NCI-H2227 treated with DMSO at 0.1 percent for 48 hours (cell line): ENCODE data around the gene NKX3-2.
A peak's percentile ranks its signal among the peaks of the same experiment; 100 is the strongest.
"Not testable (repeated sequence)": the region's sequence is repeated elsewhere in the genome, so short reads cannot be mapped to it uniquely, and the experiment has no call there.

Experiments used
- DNase-seq: peaks from one replicate; lab custom pipeline; 2025; lab: John Stamatoyannopoulos, UW

NKX3-2 gene

DNA sequence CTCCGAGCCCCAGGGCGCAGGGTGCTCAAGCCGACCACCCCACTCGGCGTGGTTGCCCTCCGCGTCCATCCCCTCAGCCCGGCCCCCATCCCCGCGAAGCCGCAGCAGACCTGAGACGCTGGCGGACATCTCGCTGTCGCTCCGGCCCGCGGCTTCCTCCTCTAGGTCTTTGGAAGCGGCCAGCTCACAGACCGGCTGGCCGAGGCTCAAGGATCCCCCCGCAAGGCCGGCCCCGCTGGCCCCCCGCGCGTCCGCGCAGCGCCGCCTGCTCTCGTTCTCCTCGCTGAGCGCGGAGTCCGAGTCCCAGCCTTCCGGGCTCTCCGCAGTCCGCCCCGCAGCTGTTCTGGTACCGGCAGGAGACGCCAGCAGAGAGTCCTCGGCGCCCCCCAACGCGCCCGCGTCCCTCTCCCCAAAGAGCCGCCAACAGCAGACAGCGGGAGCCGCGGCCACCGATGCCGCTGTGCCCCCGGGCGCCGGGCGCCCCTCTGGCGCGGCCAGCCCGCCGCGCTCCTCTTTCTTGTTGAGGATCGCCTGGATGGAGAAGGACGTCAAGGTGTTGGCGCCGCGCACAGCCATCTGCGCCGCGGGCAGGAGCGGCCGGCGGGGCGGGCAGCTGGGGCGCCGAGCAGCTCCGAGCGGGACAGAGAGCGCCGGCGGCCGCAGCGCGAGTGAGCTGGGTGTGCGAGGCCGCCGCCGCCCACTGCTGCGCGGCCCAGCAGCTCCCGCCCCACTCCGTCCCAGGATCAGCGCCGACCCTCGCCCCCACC lies at the start of gene NKX3-2:
NKX3-2 (minus strand) TSS at position 670 of the 767 bp plus-strand sequence; CDS start at position 576, 94 bp downstream.
- no peak for DNase-seq

DNA sequence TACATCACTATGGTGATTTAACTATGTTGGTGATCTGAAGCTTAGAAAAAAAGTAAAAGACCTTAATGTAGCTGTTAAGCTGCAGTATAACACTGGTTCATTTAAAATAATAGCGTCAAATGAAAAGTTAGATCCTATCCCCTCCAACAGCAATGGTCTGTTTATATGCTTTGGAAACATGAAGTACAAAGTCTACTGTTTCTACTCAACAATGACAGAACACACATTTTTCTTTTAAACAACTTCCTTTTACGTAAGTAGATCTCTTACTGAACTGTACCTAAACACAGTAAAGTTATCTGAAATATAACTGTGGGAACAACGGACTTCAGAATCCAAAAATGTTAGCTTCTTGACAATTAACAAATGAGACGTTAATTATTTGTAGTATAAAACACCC lies 47.9 kb upstream of the NKX3-2 start:
- no peak for DNase-seq

DNA sequence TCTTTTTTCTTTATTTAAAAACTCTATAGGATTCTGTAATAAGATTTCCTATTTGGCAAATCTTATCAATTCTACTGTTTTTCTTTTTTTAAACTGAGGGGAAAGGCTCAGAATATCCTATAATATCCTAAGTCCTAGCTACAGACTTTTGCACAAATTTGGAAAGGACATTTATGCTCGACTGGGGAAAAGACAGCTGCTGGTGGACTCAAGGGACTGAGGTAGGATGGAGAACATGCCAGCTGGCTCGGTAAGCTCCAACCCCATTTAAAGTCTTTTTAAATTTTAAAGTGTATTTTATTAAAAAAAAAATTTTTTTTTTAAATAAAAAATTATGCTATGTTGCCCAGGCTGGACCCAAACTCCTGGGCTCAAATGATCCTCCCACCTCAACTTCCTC lies 46.5 kb upstream of the NKX3-2 start:
- DNase-seq, result no peak

DNA sequence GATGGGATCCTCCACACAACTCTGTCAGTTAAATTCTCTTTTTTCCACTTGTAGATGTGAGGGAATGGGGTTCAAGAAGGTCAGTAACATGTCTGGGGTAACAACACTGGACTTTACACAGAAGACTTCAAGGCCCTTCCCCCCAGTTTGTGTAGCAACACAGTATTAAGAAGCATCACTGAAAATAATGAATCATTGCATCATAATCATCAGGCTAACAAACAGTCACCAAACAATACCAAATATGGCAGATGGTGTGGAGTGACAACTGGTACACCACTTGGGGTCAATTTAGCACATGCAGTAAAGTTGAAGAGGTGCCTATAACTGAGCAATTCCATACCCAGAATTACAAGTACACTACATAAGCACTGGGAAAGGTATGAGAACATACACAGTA lies 44.6 kb upstream of the NKX3-2 start:
- DNase-seq, result no peak

DNA sequence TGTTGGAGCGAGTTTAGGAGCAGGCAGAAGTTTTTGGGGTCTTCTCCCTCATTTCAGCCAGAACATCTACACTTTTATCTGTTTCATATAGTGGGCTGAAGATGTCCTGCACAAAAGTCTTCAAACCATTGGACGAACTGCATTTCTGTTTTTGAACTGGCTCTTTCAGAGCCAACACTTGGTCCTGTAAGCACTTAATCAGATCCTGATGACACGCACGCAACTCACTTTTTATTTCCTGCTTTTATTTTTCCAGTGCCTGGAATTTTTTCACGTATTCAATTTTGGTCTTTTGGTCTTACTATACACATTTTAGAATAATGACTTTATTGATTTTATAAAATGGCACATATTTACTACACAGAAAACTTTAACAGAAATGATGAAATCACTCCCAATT lies 40.2 kb upstream of the NKX3-2 start:
- no peak for DNase-seq

DNA sequence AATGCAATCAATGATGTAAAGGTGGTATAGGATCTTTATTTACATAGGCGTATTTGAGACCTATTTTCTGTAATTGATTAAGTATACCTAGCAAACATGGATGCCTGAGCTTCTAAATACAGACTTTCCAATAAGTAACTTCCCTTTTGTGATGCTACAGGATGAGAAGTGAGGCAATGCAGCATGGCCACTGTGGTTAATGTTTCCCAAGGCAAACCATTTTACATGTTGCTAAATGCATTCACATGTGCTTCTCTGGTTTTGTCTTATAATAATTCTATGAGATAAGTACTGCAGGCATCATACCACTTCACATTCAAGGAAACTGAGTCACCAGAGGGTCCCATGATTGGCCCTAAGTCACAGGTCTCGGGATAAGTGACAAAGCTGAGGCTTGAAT lies 35.7 kb upstream of the NKX3-2 start:
- no peak for DNase-seq

DNA sequence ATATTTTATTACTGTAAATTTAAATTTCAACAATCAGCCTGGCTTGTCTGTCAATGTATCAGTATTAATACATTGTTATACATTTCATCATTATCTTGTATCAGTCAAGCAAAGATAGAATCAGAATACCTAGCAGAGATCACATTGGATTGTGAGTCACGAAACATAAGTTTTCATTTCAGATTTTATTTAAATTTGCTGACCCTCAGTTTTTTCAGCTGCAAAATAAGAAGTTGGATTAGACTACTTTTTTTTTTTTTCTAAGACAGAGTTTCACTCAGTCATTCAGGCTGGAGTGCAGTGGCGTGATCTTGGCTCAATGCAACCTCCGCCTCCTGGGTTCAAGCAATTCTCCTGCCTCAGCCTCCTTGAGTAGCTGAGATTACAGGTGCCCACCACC lies 33.4 kb upstream of the NKX3-2 start:
- no peak for DNase-seq

DNA sequence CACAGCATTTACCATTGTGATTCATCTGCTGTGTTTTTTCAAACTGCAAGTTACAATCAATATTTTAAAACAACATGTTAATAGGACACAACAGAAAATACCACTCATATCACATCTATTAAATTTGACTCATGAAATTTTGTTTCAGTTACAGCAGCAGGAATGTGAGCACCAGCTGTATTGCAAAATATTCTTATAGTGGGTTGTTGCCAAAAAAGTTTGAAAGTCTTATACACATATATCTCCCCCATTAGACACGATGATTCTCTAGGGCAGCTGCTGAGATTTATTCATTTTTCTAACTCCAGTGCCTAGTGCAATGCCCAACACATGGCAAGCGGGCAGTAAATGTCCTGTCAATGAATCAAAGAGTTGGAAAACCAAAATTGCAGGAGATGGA lies 26.6 kb upstream of the NKX3-2 start:
- no peak for DNase-seq

DNA sequence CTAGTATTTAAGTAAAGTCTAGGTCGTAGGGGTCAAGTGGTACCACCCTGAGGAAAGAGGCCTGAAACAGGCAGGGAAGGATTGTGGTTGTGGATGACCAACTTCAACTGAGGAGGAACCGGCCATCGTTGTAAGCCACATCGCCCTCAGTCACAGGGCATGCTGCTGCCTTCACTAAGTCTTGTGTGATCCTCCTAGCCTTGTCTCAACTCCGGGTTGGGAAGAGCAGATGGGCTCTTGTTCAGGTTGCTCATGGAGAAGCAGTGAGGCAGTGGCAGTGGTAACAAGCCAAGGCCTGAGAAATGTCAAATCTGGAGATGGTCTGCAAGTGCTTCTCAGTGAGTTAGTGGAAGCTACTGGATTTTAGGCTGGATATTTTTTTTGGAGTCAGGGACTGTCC lies 22.8 kb upstream of the NKX3-2 start:
- DNase-seq, result no peak

DNA sequence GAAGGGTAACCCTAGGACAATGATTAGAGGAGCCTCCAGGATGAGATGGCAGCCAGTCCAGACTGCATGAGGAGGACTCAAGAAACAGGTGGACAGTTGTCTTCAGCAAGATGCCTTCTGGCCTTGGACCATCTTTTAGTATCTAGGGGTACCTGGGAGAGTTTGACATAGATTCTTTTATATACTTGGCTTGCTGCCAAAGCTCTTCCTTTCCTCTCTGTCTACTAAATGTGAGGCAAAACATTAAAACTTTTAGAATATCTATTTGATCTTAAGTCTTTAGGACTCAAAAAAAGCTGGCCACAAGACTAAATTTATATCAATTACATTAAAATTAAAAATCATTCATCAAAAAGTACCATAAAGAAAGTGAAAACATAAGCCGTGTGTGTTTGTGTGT lies 18.6 kb upstream of the NKX3-2 start:
- DNase-seq, result no peak

DNA sequence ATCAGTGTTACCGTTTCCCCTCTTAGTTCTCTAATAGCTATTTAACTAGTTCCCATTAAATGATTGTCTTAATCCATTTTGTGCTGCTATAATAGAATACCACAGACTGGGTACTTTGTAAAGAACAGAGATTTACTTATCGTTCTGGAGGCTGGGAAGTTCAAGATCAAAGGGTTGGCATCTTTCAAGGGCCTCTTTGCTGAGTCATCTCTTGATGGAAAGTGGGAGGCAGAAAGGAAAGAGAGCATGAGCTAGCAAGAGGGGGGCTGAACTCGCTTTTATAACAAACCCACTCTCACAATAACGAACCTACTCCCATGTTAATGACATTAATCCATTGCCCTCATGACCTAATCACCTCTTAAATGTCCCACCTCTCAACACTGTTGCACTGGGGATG lies 17.4 kb upstream of the NKX3-2 start:
- no peak for DNase-seq

DNA sequence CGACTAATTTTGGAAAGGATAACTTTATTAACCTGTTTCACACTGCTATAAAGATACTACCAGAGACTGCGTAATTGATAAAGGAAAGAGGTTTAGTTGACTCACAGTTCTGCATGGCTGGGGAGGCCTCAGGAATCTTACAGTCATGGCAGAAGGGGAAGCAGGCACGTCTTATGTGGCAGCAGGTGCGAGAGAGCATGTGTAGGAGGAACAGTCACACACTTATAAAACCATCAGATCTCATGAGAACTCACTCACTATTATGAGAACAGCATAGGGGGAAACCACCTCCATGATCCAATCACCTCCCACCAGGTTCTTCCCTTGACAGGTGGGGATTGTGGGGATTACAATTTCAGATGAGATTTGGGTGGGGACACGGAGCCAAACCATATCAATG lies 15.8 kb upstream of the NKX3-2 start:
- DNase-seq, result not testable (repeated sequence)

DNA sequence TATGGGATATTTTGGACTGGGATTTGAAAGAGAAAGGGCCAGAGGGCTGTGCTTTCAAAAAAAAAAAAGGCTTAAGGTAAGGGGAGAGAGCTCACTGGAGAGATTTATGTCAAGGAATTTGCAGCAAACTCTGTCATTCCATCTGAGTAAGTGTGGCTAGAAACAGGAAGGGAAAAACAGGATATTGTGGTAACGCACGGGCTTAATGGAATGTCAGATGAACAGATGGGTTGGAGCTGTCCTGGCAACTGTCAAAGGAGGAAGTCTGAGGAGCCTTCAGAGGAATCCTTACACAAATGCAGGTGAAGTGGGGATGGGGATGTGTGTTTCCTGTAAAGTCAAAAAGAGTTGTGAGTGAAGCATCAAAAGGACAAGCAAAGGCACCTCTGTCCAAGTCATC lies 15.1 kb upstream of the NKX3-2 start:
- DNase-seq, result no peak

DNA sequence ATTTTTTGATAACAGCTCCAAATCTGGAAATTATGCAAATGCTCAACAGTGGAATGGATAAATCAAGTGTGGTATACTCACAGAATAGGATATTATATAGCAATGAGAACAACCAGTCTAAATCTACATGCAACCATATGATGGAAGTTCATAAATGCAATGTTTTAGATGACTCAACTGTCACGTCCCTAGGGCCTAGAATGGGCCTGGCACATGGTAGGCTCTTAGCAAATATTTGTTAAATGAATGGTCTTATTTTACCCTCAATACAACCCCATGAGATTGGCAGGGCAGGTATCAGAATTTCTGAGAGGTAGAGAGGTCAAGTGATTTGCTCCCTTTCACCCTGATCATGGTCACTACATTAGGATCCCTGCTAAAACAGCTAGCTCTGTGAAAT lies 14.6 kb upstream of the NKX3-2 start:
- DNase-seq, result no peak

DNA sequence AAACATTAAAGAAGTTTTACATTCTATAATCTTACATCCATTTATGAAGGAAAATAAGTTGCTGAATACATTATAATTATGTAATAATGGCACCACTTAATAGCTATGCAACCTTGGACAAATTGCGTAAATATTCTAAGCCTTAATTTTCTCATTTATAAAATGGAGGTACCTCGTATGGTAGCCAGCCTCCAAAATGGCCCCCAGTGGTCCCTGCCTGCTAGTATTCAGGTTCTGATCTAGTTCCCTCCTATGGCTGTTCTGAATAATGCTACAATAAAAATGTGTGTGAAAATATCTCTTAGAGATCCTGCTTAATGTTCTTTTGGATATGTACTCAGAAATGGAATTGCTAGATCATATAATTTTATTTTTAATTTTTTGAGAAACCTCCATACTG lies 11.0 kb upstream of the NKX3-2 start:
- no peak for DNase-seq

DNA sequence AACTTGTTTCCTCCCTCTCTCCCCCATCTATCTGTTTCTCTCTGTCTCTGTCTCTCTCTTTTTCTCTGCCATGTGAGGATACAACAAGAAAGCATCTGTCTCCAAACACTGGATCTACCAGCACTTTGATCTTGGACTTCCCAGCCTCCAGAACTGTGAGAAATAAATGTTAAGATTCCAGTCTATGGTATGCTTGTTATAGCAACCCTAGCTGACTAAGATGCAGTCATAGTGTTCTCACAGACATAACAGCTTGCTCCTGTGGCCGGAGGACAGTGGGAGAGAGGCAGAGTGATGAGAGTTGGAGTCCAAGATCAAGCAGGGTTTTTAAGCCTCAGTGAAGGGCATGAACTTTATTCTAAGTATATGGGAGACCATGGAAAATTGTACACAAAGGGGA lies 8.8 kb upstream of the NKX3-2 start:
- no peak for DNase-seq

DNA sequence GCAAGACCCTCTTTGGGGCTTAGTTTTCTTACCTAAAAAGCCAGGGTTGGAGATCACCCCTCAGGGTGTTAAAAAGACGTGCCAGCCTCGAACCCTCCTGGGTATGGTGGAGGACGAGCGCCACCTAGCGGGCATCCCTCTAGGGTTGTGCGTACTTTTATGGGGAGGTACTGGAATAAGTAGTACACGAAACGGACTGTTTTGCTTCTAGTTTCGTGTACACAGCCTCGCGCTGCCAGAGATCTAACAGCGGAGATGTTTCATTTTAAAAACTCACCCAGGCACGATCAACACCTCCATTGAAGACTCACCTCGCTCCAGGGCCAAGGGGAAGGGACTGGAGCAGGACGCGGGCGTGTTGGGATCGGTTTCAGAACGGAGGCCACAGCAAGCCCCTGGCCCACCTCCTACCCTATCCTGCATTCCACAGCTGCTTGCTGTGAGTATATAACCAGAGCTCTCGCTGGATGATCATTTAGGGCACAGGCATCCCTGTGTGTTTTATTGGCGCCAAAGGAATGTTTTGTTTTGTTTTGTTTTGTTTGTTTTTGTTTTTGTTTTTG lies 4.8 kb upstream of the NKX3-2 start:
- peak; percentile 30 for DNase-seq

DNA sequence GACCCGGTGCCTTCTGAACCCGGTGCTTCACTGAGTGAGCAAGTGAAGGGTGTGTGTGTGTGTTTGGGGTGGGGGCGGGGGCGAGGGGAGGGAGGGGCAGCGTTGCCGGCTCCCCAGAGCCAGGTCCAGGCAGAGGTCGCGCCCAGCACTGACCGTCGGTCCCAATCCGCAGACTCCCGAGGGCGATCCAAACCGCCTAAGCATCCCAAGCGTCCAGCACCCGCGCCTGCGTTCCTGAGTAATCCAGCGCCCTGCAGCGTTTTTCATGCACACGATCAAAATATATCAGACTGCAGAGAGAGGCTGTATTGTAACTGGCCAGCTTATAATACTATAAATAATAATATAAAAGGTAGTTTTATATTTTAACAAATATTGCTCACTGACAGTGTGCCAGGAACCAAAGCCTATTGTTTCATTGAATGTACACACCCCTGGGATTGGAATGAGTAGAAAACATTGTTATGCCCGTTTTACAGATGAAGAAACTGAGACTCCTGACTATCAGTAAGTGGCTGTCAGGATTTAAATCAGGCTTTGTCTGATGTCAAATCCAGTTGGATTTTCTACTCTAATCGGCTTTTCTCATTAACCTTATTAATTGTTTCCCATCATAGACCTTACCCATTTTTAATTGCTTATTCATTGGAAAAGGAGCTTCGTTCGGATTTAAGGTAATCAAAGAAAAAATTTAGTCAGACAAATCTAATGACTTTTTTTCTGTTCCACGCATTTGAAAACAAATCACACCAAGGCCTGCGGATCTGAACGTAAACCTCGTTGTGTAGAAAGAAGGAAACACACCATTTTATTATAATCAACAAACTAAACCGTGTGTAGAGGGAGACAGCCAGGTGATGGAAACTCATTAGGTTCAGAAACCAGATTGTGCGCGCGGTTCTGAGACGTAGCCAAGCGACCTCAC lies 4.0 kb upstream of the NKX3-2 start:
- DNase-seq, result no peak

DNA sequence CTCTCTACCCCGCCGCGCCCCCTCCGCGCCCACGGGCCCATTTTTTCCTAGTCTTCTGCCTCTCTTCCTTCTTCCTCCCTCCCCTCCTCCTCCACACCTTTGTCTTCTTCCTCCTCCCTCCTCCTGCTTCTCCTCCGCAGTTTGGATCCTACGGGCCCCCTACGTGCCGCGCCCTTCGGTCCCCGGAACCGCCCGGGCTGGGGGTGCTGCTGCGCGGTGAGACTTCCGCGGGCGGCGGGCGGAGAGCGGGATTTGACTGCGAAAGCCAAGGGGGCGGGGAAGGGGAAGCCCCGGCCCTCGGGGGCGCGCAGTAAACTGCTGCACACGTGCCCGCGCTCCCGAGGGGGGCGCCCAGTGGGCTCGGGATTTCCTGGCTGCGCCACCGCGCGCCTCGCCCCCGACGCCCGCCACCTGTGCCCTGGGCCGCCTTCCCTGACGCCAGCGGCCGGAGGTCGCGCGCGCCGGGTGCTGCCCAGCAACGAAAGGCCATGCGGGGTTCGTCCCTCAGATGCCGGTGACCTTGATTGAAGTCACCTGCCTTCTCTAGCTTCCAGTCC lies 3.3 kb upstream of the NKX3-2 start:
- DNase-seq, result no peak

DNA sequence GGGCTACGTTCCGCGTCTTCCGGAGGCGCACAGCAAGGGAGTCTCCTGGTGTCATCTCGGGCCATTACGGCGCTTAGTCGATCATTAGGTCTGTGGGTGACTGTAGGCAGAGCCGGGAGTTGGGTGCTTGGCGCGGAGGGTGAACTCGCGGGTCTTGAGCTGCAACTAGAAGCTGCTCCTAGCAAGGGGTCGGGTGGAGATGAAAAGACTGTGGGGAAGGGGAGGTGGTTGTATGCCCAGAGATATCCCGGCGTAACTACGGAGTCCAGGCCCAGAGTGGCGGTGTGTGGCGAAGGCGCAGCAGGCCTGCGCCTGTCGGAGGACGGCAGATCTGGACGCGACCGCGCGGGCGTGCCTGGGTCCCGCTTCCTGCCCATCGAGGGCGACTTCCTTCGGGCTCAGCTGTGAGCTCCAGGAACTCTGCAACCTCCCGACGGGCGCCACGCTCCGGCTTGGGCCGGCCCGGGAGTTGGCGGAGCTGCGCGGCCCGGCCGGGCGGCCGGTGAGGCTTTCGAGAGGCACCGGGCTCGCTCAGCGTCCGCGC lies 2.7 kb upstream of the NKX3-2 start:
- DNase-seq, result no peak

DNA sequence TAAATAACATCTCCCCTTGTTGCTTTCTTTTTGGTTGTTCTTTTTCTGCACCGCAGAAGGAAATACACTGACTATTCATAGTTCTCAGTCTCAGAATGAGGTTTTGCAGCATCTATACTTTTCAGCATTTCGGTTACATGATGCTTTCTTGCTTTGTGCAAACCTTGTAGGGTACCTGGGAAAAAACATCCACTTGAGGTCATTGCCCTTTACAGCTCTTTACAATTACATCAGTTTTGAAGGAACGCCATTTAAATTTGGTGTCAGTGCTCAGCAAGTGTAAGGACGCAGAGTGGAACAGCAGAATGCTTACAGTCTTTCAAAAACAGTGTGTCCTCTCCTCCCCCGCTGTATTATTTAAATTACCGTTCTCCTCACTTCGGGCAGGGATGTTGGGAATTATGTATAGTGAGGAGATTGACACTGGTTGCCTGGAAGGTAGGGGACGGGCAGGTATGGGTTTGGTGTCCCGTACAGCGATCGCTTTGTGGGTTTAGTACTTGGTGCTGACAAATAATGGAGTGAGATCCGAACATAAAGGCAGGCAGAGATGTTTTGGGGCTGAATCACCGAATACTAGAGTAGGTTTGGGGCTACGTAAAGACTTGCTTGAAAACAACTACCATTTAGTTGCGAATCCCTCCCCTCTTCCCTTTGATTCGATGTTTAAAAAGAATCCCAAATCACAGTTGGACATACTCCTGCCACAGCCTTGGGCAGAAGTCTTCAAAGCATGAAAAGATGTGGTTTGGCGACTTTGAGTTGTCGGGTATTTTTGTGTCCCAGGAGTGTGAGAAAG lies 2.0 kb upstream of the NKX3-2 start:
- no peak for DNase-seq

DNA sequence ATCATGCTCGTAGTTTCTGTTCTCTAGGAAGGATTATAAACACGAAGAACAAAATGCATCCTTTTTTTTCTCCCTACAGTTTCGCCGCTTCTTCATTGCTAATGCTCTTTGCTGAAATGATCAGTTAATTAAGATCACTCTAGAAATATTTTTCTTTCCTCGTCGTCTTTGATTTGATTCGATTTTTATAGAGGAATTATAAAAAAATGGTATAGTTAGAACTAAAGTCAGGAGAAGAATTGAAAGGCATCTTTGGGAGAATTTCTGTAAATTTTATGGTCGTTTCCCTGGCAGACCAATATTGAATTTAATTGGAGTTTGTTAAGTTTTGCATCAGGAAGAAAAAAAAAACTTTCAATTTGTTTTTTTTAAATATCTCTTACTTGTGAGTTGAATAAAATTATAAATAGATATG lies 1.1 kb upstream of the NKX3-2 start:
- DNase-seq, result no peak
